ENCODE results near the gene YLPM1.

DNA sequence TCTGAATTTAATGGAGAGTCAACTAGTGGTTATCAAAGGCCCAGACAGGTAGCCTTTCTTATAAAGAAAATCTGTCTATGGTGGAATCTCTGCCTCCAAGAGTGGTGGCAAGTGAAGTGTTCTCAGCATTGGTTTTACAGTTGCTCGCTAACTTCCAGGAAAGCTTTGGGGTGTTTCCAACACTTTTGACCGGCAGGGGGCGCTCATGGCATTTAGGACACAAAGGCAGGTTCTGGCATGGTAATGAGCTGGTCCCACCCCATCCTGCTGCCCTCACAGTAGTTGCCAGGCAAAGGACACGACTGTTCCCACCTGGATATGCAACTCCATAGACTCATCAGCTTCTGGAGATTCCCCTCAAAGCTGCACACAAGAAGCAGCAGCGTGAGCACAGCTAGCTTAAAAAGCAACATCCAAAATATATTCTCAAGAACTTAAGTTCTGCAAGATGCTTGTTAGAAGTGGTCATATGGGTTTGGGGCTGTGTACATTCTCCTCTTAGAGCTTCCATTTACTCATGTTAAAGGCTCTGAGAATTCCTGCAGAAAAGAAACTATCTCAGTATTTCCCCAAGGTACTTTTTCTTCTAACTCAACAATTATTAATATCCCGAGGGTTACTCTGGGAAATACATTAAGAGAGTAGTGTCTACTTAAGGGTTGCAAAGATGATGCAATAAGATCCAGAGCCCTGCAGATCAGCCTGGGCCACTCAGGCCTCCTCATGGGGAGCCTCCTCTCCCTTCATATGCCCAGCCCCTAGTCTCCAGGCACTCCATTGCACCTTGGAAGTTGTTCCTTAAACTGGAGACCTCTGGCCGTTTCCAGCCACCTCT is 98.0 kb downstream of the YLPM1 start:
- TF ChIP-seq MAX (IDR thresholded peaks at IDR 0.05) (no peak), ZBTB7A (IDR thresholded peaks at IDR 0.05; ENCODE audit: low read depth) (no peak), EP300 (IDR thresholded peaks at IDR 0.05; ENCODE audit: borderline replicate concordance) (no peak), CEBPB (IDR thresholded peaks at IDR 0.05) (peak; percentile 13; the same call in 1 of the 2 replicates), TAF1 (IDR thresholded peaks at IDR 0.05; ENCODE audit: low read depth) (no peak), NFIC (IDR thresholded peaks at IDR 0.05) (no peak), EGR1 (IDR thresholded peaks at IDR 0.05) (no peak), YY1 (IDR thresholded peaks at IDR 0.05; ENCODE audit: low read depth) (no peak), RAD21 (IDR thresholded peaks at IDR 0.05; ENCODE audit: low read depth) (peak; percentile 88), TCF12 (IDR thresholded peaks at IDR 0.05; ENCODE audit: low read depth) (no peak)
- TF ChIP-seq, protein P1, sequence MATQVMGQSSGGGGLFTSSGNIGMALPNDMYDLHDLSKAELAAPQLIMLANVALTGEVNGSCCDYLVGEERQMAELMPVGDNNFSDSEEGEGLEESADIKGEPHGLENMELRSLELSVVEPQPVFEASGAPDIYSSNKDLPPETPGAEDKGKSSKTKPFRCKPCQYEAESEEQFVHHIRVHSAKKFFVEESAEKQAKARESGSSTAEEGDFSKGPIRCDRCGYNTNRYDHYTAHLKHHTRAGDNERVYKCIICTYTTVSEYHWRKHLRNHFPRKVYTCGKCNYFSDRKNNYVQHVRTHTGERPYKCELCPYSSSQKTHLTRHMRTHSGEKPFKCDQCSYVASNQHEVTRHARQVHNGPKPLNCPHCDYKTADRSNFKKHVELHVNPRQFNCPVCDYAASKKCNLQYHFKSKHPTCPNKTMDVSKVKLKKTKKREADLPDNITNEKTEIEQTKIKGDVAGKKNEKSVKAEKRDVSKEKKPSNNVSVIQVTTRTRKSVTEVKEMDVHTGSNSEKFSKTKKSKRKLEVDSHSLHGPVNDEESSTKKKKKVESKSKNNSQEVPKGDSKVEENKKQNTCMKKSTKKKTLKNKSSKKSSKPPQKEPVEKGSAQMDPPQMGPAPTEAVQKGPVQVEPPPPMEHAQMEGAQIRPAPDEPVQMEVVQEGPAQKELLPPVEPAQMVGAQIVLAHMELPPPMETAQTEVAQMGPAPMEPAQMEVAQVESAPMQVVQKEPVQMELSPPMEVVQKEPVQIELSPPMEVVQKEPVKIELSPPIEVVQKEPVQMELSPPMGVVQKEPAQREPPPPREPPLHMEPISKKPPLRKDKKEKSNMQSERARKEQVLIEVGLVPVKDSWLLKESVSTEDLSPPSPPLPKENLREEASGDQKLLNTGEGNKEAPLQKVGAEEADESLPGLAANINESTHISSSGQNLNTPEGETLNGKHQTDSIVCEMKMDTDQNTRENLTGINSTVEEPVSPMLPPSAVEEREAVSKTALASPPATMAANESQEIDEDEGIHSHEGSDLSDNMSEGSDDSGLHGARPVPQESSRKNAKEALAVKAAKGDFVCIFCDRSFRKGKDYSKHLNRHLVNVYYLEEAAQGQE (IDR thresholded peaks at IDR 0.05; ENCODE audit: low read depth) = no peak
- TF ChIP-seq, protein P2, sequence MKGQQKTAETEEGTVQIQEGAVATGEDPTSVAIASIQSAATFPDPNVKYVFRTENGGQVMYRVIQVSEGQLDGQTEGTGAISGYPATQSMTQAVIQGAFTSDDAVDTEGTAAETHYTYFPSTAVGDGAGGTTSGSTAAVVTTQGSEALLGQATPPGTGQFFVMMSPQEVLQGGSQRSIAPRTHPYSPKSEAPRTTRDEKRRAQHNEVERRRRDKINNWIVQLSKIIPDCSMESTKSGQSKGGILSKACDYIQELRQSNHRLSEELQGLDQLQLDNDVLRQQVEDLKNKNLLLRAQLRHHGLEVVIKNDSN (IDR thresholded peaks at IDR 0.05) = no peak

Measured in Ishikawa (cell line).